ENCODE measurements around the gene PTPRG.

The PTPRG gene

GRCh38 chr3:61583890-61584875, 22.8 kb downstream of the PTPRG start:
- no peak for DNase-seq
- H3K27me3 ChIP-seq (replicated peaks; ENCODE audit: control insufficient read depth, insufficient read depth, low read length, poor library complexity, severe bottlenecking), result no peaks in the 10 kb centered on the region
- H3K36me3 ChIP-seq (ENCODE audit: control insufficient read depth, insufficient read depth, low read length), result no peaks in the 10 kb centered on the region
- H3K27ac ChIP-seq (ENCODE audit: insufficient read depth, low read length, poor library complexity, severe bottlenecking), result no peak overlapping the region
- H3K4me1 ChIP-seq (ENCODE audit: control insufficient read depth, insufficient read depth, low read length, poor library complexity, severe bottlenecking), result no peaks in the 10 kb centered on the region
- no peak overlapping the region for H3K4me3 ChIP-seq (ENCODE audit: insufficient read depth, low read depth, low read length, poor library complexity, severe bottlenecking)
- no peaks in the 10 kb centered on the region for H3K9me3 ChIP-seq (ENCODE audit: control insufficient read depth, low read length)

GRCh38 chr3:61589856-61590255, 28.5 kb downstream of the PTPRG start:
- DNase-seq, result no peak
- no peaks in the 10 kb centered on the region for H3K4me1 ChIP-seq (ENCODE audit: control insufficient read depth, insufficient read depth, low read length, poor library complexity, severe bottlenecking)

DNA sequence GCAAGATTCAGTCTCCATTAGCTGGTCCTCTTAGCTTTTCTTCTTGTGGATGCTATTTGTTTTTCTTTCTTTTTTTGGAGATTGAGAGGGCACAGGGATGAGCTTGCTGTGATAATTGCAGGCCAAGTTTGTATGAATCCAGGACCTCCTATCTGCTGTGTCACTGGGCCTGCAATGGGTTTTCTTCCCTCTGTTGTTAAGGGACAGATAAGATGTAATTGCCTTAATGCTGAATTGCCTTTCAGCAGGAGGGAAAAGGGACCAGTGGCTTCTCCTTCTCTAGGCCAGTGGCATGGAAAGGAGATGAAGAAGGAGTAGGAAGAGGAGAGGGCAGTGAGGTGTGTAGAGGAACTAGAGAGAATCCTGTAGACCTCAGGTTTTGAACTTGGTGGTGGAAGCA, 29.9 kb downstream of the PTPRG start:
- H3K27ac ChIP-seq (ENCODE audit: insufficient read depth, low read length, poor library complexity, severe bottlenecking), result no peak overlapping the region
- no peaks in the 10 kb centered on the region for H3K4me1 ChIP-seq (ENCODE audit: control insufficient read depth, insufficient read depth, low read length, poor library complexity, severe bottlenecking)
- no peaks in the 10 kb centered on the region for H3K9me3 ChIP-seq (ENCODE audit: control insufficient read depth, low read length)
- no peak for DNase-seq
- H3K4me3 ChIP-seq (ENCODE audit: insufficient read depth, low read depth, low read length, poor library complexity, severe bottlenecking), result no peak overlapping the region
- H3K36me3 ChIP-seq (ENCODE audit: control insufficient read depth, insufficient read depth, low read length), result no peaks in the 10 kb centered on the region
- no peaks in the 10 kb centered on the region for H3K27me3 ChIP-seq (replicated peaks; ENCODE audit: control insufficient read depth, insufficient read depth, low read length, poor library complexity, severe bottlenecking)

More at GRCh38 chr3:61589856-61590255, 28.5 kb downstream of the PTPRG start:
- no peak overlapping the region for H3K27ac ChIP-seq (ENCODE audit: insufficient read depth, low read length, poor library complexity, severe bottlenecking)
- H3K27me3 ChIP-seq (replicated peaks; ENCODE audit: control insufficient read depth, insufficient read depth, low read length, poor library complexity, severe bottlenecking), result no peaks in the 10 kb centered on the region
- no peaks in the 10 kb centered on the region for H3K9me3 ChIP-seq (ENCODE audit: control insufficient read depth, low read length)
- H3K4me3 ChIP-seq (ENCODE audit: insufficient read depth, low read depth, low read length, poor library complexity, severe bottlenecking), result no peak overlapping the region
- H3K36me3 ChIP-seq (ENCODE audit: control insufficient read depth, insufficient read depth, low read length), result no peaks in the 10 kb centered on the region

GRCh38 chr3:61593446-61594029, 32.2 kb downstream of the PTPRG start:
- H3K27me3 ChIP-seq (replicated peaks; ENCODE audit: control insufficient read depth, insufficient read depth, low read length, poor library complexity, severe bottlenecking), result no peaks in the 10 kb centered on the region
- no peaks in the 10 kb centered on the region for H3K36me3 ChIP-seq (ENCODE audit: control insufficient read depth, insufficient read depth, low read length)
- no peak overlapping the region for H3K4me3 ChIP-seq (ENCODE audit: insufficient read depth, low read depth, low read length, poor library complexity, severe bottlenecking)
- no peaks in the 10 kb centered on the region for H3K4me1 ChIP-seq (ENCODE audit: control insufficient read depth, insufficient read depth, low read length, poor library complexity, severe bottlenecking)
- H3K27ac ChIP-seq (ENCODE audit: insufficient read depth, low read length, poor library complexity, severe bottlenecking), result no peak overlapping the region
- H3K9me3 ChIP-seq (ENCODE audit: control insufficient read depth, low read length), result no peaks in the 10 kb centered on the region
- DNase-seq, result no peak

DNA sequence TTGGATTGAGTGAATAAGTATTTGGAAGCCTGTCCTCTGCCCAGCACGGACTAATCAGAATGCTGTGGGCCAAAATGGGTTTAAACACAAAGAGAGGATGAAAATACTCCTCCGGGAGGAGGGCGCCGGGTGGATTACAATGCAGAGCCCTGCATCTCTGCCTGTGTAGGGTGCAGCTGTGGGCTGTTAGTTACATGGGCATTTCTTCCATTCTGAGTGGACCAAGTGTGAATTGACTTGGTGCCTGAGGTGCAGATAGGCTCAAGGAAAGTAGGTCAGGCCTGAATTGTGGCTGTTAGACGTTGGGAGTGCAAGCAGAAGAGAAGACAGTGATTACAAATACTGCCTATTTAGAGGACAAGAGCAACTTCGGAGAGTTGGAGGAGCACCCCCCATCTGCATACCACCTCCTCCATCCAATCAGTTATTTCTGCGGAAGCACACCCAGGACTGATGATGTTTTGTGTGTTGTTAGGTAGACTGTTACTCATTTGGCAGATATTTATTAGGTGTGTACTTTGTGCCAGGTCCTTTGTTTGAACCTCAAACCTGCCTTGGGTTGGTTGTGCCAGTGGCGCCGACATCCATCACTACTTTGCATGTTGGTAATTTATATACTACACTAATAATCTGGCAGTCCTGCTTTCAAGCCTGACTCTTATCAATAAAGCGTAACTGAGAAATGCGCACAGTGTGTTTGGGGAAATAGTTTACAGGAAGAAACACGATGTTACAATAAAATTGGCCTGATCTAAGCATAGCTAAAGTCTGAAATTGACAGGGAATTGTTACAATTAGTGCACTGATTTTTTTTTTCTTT, 33.0 kb downstream of the PTPRG start:
- H3K4me3 ChIP-seq (ENCODE audit: insufficient read depth, low read depth, low read length, poor library complexity, severe bottlenecking), result no peak overlapping the region
- H3K36me3 ChIP-seq (ENCODE audit: control insufficient read depth, insufficient read depth, low read length), result no peaks in the 10 kb centered on the region
- H3K4me1 ChIP-seq (ENCODE audit: control insufficient read depth, insufficient read depth, low read length, poor library complexity, severe bottlenecking), result no peaks in the 10 kb centered on the region
- no peaks in the 10 kb centered on the region for H3K9me3 ChIP-seq (ENCODE audit: control insufficient read depth, low read length)
- no peak overlapping the region for H3K27ac ChIP-seq (ENCODE audit: insufficient read depth, low read length, poor library complexity, severe bottlenecking)
- no peak for DNase-seq
- H3K27me3 ChIP-seq (replicated peaks; ENCODE audit: control insufficient read depth, insufficient read depth, low read length, poor library complexity, severe bottlenecking), result no peaks in the 10 kb centered on the region

GRCh38 chr3:61594964-61595285, 33.6 kb downstream of the PTPRG start:
- Histone ChIP-seq H3K4me3 (ENCODE audit: insufficient read depth, low read depth, low read length, poor library complexity, severe bottlenecking) (no peak overlapping the region), H3K36me3 (ENCODE audit: control insufficient read depth, insufficient read depth, low read length) (no peaks in the 10 kb centered on the region), H3K27me3 (replicated peaks; ENCODE audit: control insufficient read depth, insufficient read depth, low read length, poor library complexity, severe bottlenecking) (no peaks in the 10 kb centered on the region), H3K4me1 (ENCODE audit: control insufficient read depth, insufficient read depth, low read length, poor library complexity, severe bottlenecking) (no peaks in the 10 kb centered on the region), H3K9me3 (ENCODE audit: control insufficient read depth, low read length) (no peaks in the 10 kb centered on the region), H3K27ac (ENCODE audit: insufficient read depth, low read length, poor library complexity, severe bottlenecking) (no peak overlapping the region)
- DNase-seq, result no peak

DNA sequence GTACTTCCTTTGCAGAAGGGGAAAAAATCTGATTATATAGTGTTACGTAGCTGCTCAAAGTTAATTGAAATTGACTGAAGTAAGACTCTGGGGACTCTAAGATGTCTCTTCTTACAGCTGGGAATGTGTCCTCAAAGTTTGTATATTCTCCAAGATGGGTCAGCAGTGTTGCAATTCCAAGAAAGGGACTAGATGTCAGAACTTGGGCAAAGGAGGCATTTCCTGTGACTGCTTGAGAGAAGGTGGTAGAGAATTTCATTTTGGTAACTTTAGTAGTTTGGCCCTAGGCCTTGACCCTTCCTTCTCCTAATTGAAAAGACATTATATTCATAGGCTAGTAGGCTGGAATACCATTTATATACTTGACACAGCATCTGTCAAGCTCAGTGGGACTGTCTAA, 33.9 kb downstream of the PTPRG start:
- H3K4me3 ChIP-seq (ENCODE audit: insufficient read depth, low read depth, low read length, poor library complexity, severe bottlenecking), result no peak overlapping the region

DNA sequence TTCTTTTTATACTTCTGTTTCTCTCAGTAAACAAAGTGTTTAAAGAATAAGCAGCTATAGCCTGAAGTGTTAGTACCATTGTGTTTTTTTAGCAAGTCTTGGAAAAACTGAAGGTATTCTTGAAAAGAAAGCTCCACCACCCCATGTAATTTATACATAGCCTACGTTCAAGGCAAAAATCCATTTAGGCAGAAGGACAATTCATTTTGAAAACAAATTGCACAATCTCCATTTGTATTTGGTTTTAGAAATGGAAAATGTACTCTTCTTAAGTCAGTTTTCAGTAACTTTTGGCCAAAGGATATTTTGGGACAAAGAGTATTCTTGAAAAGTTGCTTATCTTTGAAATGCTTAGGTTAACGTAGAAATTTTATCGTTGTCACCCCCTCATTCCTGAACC, 34.5 kb downstream of the PTPRG start:
- no peak overlapping the region for H3K27ac ChIP-seq (ENCODE audit: insufficient read depth, low read length, poor library complexity, severe bottlenecking)
- no peaks in the 10 kb centered on the region for H3K9me3 ChIP-seq (ENCODE audit: control insufficient read depth, low read length)
- H3K4me3 ChIP-seq (ENCODE audit: insufficient read depth, low read depth, low read length, poor library complexity, severe bottlenecking), result no peak overlapping the region
- H3K36me3 ChIP-seq (ENCODE audit: control insufficient read depth, insufficient read depth, low read length), result no peaks in the 10 kb centered on the region
- DNase-seq, result no peak
- H3K4me1 ChIP-seq (ENCODE audit: control insufficient read depth, insufficient read depth, low read length, poor library complexity, severe bottlenecking), result no peaks in the 10 kb centered on the region
- H3K27me3 ChIP-seq (replicated peaks; ENCODE audit: control insufficient read depth, insufficient read depth, low read length, poor library complexity, severe bottlenecking), result no peaks in the 10 kb centered on the region

More for the DNA sequence above, 33.9 kb downstream of the PTPRG start:
- Histone ChIP-seq H3K9me3 (ENCODE audit: control insufficient read depth, low read length) (no peaks in the 10 kb centered on the region), H3K27me3 (replicated peaks; ENCODE audit: control insufficient read depth, insufficient read depth, low read length, poor library complexity, severe bottlenecking) (no peaks in the 10 kb centered on the region), H3K36me3 (ENCODE audit: control insufficient read depth, insufficient read depth, low read length) (no peaks in the 10 kb centered on the region), H3K27ac (ENCODE audit: insufficient read depth, low read length, poor library complexity, severe bottlenecking) (no peak overlapping the region), H3K4me1 (ENCODE audit: control insufficient read depth, insufficient read depth, low read length, poor library complexity, severe bottlenecking) (no peaks in the 10 kb centered on the region)
- DNase-seq, result no peak

- no peaks in the 10 kb centered on the region for H3K4me1 ChIP-seq (ENCODE audit: control insufficient read depth, insufficient read depth, low read length, poor library complexity, severe bottlenecking)
- no peak overlapping the region for H3K27ac ChIP-seq (ENCODE audit: insufficient read depth, low read length, poor library complexity, severe bottlenecking)
- no peak overlapping the region for H3K4me3 ChIP-seq (ENCODE audit: insufficient read depth, low read depth, low read length, poor library complexity, severe bottlenecking)
- no peaks in the 10 kb centered on the region for H3K36me3 ChIP-seq (ENCODE audit: control insufficient read depth, insufficient read depth, low read length)
- DNase-seq, result no peak
- no peaks in the 10 kb centered on the region for H3K9me3 ChIP-seq (ENCODE audit: control insufficient read depth, low read length)
- no peaks in the 10 kb centered on the region for H3K27me3 ChIP-seq (replicated peaks; ENCODE audit: control insufficient read depth, insufficient read depth, low read length, poor library complexity, severe bottlenecking)
These were observed 36.5 kb downstream of the PTPRG start for GRCh38 chr3:61597906-61598305.

- no peak for DNase-seq
- no peak overlapping the region for H3K4me3 ChIP-seq (ENCODE audit: insufficient read depth, low read depth, low read length, poor library complexity, severe bottlenecking)
- H3K4me1 ChIP-seq (ENCODE audit: control insufficient read depth, insufficient read depth, low read length, poor library complexity, severe bottlenecking), result no peaks in the 10 kb centered on the region
- H3K9me3 ChIP-seq (ENCODE audit: control insufficient read depth, low read length), result no peaks in the 10 kb centered on the region
- no peaks in the 10 kb centered on the region for H3K27me3 ChIP-seq (replicated peaks; ENCODE audit: control insufficient read depth, insufficient read depth, low read length, poor library complexity, severe bottlenecking)
- H3K27ac ChIP-seq (ENCODE audit: insufficient read depth, low read length, poor library complexity, severe bottlenecking), result no peak overlapping the region
- H3K36me3 ChIP-seq (ENCODE audit: control insufficient read depth, insufficient read depth, low read length), result no peaks in the 10 kb centered on the region
These were observed 38.8 kb downstream of the PTPRG start for GRCh38 chr3:61600195-61600594.
